H1 (cell line): ENCODE measurements around the gene TBCA. TPM values are rescaled to one million over a fixed set of nuclear protein-coding genes. Genes with fewer than 3 reads are reported as not detected.

Experiments used
- CTCF ChIA-PET: fragments of 300-600 bp; sonication (Branson Sonifier 250); formaldehyde crosslinking; loops from one replicate; lab custom pipeline; 2021; ENCODE audit not compliant: partially characterized antibody; lab: Charles Lee
- POLR2A ChIA-PET: fragments of 300-600 bp; sonication (Branson Sonifier 250); formaldehyde crosslinking; loops from one replicate; lab custom pipeline; 2021; ENCODE audit warnings: inconsistent platforms; ENCODE audit not compliant: partially characterized antibody; lab: Charles Lee
- DNase-seq, 2 experiments: peaks; one replicate each; pipeline versions ENCODE4 v3.0.0 to v3.0.0-alpha.2; 2010 to 2022; ENCODE audit warnings: low spot score in 2 of 2, low read depth in 1 of 2, mixed read lengths in 1 of 2
- FAIRE-seq: peaks from 2 replicates; lab custom pipeline; 2011; peaks lifted over from hg19 to GRCh38; lab: Jason Lieb, UNC
- H2AFZ ChIP-seq: 2 replicates; pipeline ENCODE4 v1.8.1; 2012; ENCODE audit warnings: low read length, inconsistent platforms
- H2AK5ac ChIP-seq: 2 replicates; pipeline ENCODE4 v1.6.1; 2013; ENCODE audit warnings: low read depth, low read length
- H2BK120ac ChIP-seq: replicated peaks from 2 replicates; pipeline ENCODE3; 2013; ENCODE audit warnings: low read depth, low read length, inconsistent platforms
- H2BK12ac ChIP-seq: 2 replicates; pipeline ENCODE4 v1.6.1; 2013; ENCODE audit warnings: low read depth, low read length
- H2BK15ac ChIP-seq: 2 replicates; pipeline ENCODE4 v1.6.1; 2013; ENCODE audit warnings: low read length
- H2BK20ac ChIP-seq: 2 replicates; pipeline ENCODE4 v1.6.1; 2013; ENCODE audit warnings: low read length
- H2BK5ac ChIP-seq: 2 replicates; pipeline ENCODE4 v1.6.1; 2013; ENCODE audit warnings: low read depth, low read length
- H3K14ac ChIP-seq: 2 replicates; pipeline ENCODE4 v1.6.1; 2013; ENCODE audit warnings: inconsistent platforms; ENCODE audit not compliant: insufficient read length
- H3K18ac ChIP-seq: 2 replicates; pipeline ENCODE4 v1.6.1; 2013; ENCODE audit warnings: low read length; ENCODE audit errors: extremely low read depth
- H3K23ac ChIP-seq: 2 replicates; pipeline ENCODE4 v1.6.1; 2013; ENCODE audit warnings: inconsistent platforms; ENCODE audit not compliant: insufficient read length
- H3K23me2 ChIP-seq: 2 replicates; pipeline ENCODE4 v1.6.1; 2013; ENCODE audit warnings: low read depth, low read length
- H3K27ac ChIP-seq: 2 replicates; pipeline ENCODE4 v1.6.1; 2011; ENCODE audit warnings: low read depth, low read length, inconsistent platforms
- H3K27me3 ChIP-seq, 4 experiments: replicated peaks in 1 of 4; 1 replicate in 1 of 4; 2 replicates in 3 of 4; pipeline versions ENCODE4 v1.6.1 to v1.8.1; 2011 to 2013; ENCODE audit warnings: low read length in 3 of 4, mild to moderate bottlenecking in 3 of 4, inconsistent platforms in 2 of 4, mixed read lengths in 2 of 4, moderate library complexity in 1 of 4; ENCODE audit not compliant: control insufficient read depth in 3 of 4, insufficient read depth in 3 of 4; ENCODE audit errors: extremely low read depth in 1 of 4
- H3K36me3 ChIP-seq, 4 experiments: 2 replicates each; pipeline versions ENCODE4 v1.6.1 to v1.8.1; 2011 to 2013; ENCODE audit warnings: mild to moderate bottlenecking in 4 of 4, low read length in 3 of 4, moderate library complexity in 2 of 4, control low read depth in 1 of 4, inconsistent platforms in 1 of 4; ENCODE audit not compliant: insufficient read depth in 4 of 4, control insufficient read depth in 2 of 4
- H3K4ac ChIP-seq: replicated peaks from 2 replicates; pipeline ENCODE3; 2013; ENCODE audit warnings: low read length, low read depth, mixed read lengths, inconsistent platforms; ENCODE audit not compliant: insufficient read length
- H3K4me1 ChIP-seq, 4 experiments: replicated peaks in 1 of 4; 1 replicate in 1 of 4; 2 replicates in 3 of 4; pipeline versions ENCODE4 v1.6.1 to v1.8.1; 2011 to 2013; ENCODE audit warnings: low read length in 3 of 4, inconsistent platforms in 2 of 4, mixed read lengths in 1 of 4; ENCODE audit not compliant: insufficient read depth in 4 of 4, control insufficient read depth in 3 of 4
- H3K4me2 ChIP-seq, 2 experiments: 2 replicates each; pipeline versions ENCODE4 v1.6.1 to v1.8.1; 2011 to 2013; ENCODE audit warnings: low read depth in 2 of 2, low read length in 2 of 2, control low read depth in 1 of 2, inconsistent platforms in 1 of 2, mild to moderate bottlenecking in 1 of 2; ENCODE audit not compliant: insufficient read depth in 1 of 2
- H3K4me3 ChIP-seq, 4 experiments: fragments of 200-600, 300-600 bp in 1 of 4; sonication (generic), shearing (Covaris generic), sonication (Bioruptor Twin) in 1 of 4; 2 replicates each; pipeline versions ENCODE4 v1.5.1 to v1.8.1; 2011 to 2016; ENCODE audit warnings: low read length in 4 of 4, low read depth in 3 of 4, control low read depth in 2 of 4, inconsistent platforms in 2 of 4, mild to moderate bottlenecking in 2 of 4, mixed read lengths in 1 of 4, moderate library complexity in 1 of 4; ENCODE audit not compliant: insufficient read depth in 2 of 4; ENCODE audit errors: extremely low read depth in 1 of 4
- H3K56ac ChIP-seq: replicated peaks from 2 replicates; pipeline ENCODE3; 2013; ENCODE audit warnings: low read depth, mild to moderate bottlenecking, mixed read lengths, low read length, inconsistent platforms; ENCODE audit not compliant: insufficient read length
- H3K79me1 ChIP-seq: 2 replicates; pipeline ENCODE4 v1.6.1; 2013; ENCODE audit warnings: low read depth, low read length, control low read depth
- H3K79me2 ChIP-seq, 2 experiments: 2 replicates each; pipeline versions ENCODE4 v1.6.1 to v1.8.1; 2012 to 2013; ENCODE audit warnings: low read length in 2 of 2, mild to moderate bottlenecking in 2 of 2, inconsistent platforms in 1 of 2; ENCODE audit not compliant: insufficient read depth in 2 of 2, control insufficient read depth in 1 of 2
- H3K9ac ChIP-seq, 4 experiments: replicated peaks in 1 of 4; 1 replicate in 1 of 4; 2 replicates in 3 of 4; pipeline versions ENCODE4 v1.6.1 to v1.8.1; 2011 to 2013; ENCODE audit warnings: low read depth in 3 of 4, low read length in 3 of 4, control low read depth in 2 of 4, mild to moderate bottlenecking in 2 of 4, moderate library complexity in 2 of 4, inconsistent platforms in 1 of 4; ENCODE audit errors: extremely low read depth in 1 of 4
- H3K9me3 ChIP-seq, 2 experiments: 2 replicates each; pipeline versions ENCODE4 v1.6.1 to v1.8.1; 2012 to 2013; ENCODE audit warnings: mild to moderate bottlenecking in 2 of 2, moderate library complexity in 2 of 2, control low read depth in 1 of 2, inconsistent platforms in 1 of 2, low read depth in 1 of 2, low read length in 1 of 2, mixed read lengths in 1 of 2; ENCODE audit not compliant: insufficient read depth in 2 of 2
- H4K20me1 ChIP-seq, 2 experiments: replicated peaks in 1 of 2; 2 replicates each; pipeline versions ENCODE3 to v1.8.1; 2011 to 2013; ENCODE audit warnings: inconsistent platforms in 2 of 2, low read length in 2 of 2, mild to moderate bottlenecking in 1 of 2; ENCODE audit not compliant: insufficient read depth in 2 of 2, control insufficient read depth in 1 of 2
- H4K5ac ChIP-seq: 2 replicates; pipeline ENCODE4 v1.6.1; 2013; ENCODE audit warnings: low read length, low read depth, mixed read lengths, inconsistent platforms; ENCODE audit not compliant: insufficient read length
- H4K8ac ChIP-seq: 2 replicates; pipeline ENCODE4 v1.8.0; 2013; ENCODE audit warnings: mild to moderate bottlenecking, moderate library complexity, low read length, inconsistent platforms; ENCODE audit not compliant: insufficient read depth; ENCODE audit errors: extremely low read depth
- H4K91ac ChIP-seq: replicated peaks from 2 replicates; pipeline ENCODE3; 2013; ENCODE audit warnings: low read length, mixed read lengths, inconsistent platforms; ENCODE audit not compliant: insufficient read length
- ASH2L ChIP-seq: fragments of 200-600, 300-600 bp; sonication (generic); IDR thresholded peaks from one replicate; pipeline ENCODE4 v1.7.1; 2017; ENCODE audit warnings: low read length
- JUND ChIP-seq: IDR thresholded peaks from 2 replicates; pipeline ENCODE4 v1.6.1; 2011; ENCODE audit warnings: mild to moderate bottlenecking, improper control_type of control experiment, low read length
- KDM1A ChIP-seq: fragments of 200-600, 300-600 bp; sonication (generic); IDR thresholded peaks from 2 replicates; pipeline ENCODE4 v1.7.1; 2016; ENCODE audit warnings: mild to moderate bottlenecking, low read length, borderline replicate concordance
- SRF ChIP-seq: IDR thresholded peaks from 2 replicates; pipeline ENCODE4 v1.6.1; 2011; ENCODE audit warnings: mild to moderate bottlenecking, low read depth, low read length, moderate library complexity
- WGBS, 2 experiments: shearing (Covaris generic) in 1 of 2; methylation state at CpG; one replicate each; pipeline versions ENCODE4 v1.1.6 to v1.1.7; 2013 to 2015; ENCODE audit warnings: low lambda C conversion rate in 2 of 2, mixed read lengths in 2 of 2, inconsistent platforms in 1 of 2, low coverage in 1 of 2, missing lambda C conversion rate in 1 of 2; ENCODE audit not compliant: insufficient replicate concordance in 2 of 2, insufficient coverage in 1 of 2, insufficient read length in 1 of 2; ENCODE audit errors: extremely low coverage in 1 of 2, missing lambda C conversion rate in 1 of 2; 5-methylcytosine and 5-hydroxymethylcytosine counted together
- polyA plus RNA-seq, 7 experiments: library from polyadenylated mRNA; depleted of rRNA in 3 of 7; stranded (reverse) in 5 of 7; unstranded in 2 of 7; fragments of >200 nt in 5 of 7; fragments of 200-250 nt in 2 of 7; gene quantifications; 1 replicate in 5 of 7; 2 replicates in 1 of 7; 4 replicates in 1 of 7; pipeline versions ENCODE4 v1.2.1 to v1.2.3, GENCODE V29; 2011 to 2013; ENCODE audit warnings: missing spikeins in 2 of 7, mixed read lengths in 2 of 7
- total RNA-seq: library from RNA; stranded (reverse); fragmentation: NEBNext Ultra II Directional; extraction: Animal tissue kit (Norgen Biotek cat#: 25700); gene quantifications from 2 replicates; pipeline ENCODE4 v1.2.1, GENCODE V29; 2021

Gene TBCA
- total and polyA plus RNA-seq, 2 of the 8 experiments (the other 6 are each of a cell fraction or from before 2014, with no cell fraction given), result 55.7 to 320 TPM

GRCh38 chr5:77663090-77663863 is 112.9 kb downstream of the TBCA start:
- Histone ChIP-seq H3K14ac (no peak overlapping the region), H4K91ac (no peak overlapping the region), H3K36me3 (no peaks in the 10 kb centered on the region), H3K4me2 (no peak overlapping the region), H3K56ac (no peak overlapping the region), H3K27me3 (no peaks in the 10 kb centered on the region; a peak in 2 of 7 replicates), H3K79me2 (no peaks in the 10 kb centered on the region), H4K8ac (no peak overlapping the region), H3K4ac (no peak overlapping the region), H3K4me1 (no peaks in the 10 kb centered on the region), H3K27ac (no peak overlapping the region), H2BK20ac (no peak overlapping the region), H3K23ac (no peak overlapping the region), H4K5ac (no peak overlapping the region), H2BK120ac (no peak overlapping the region), H3K9ac (no peak overlapping the region), H3K23me2 (no peaks in the 10 kb centered on the region), H2AK5ac (no peak overlapping the region), H2BK12ac (no peak overlapping the region), H3K9me3 (no peaks in the 10 kb centered on the region), H4K20me1 (no peaks in the 10 kb centered on the region), H3K4me3 (no peak overlapping the region), H2AFZ (no peak overlapping the region), H2BK15ac (no peak overlapping the region), H3K79me1 (no peaks in the 10 kb centered on the region), H3K18ac (no peak overlapping the region), H2BK5ac (no peak overlapping the region)
- DNase-seq (no peak), FAIRE-seq (no peak)
- ChIA-PET CTCF (interaction anchor here (0.9 to 1.8 kb wide), 4 partner anchors 11 to 166 kb away, joined by 3 to 5 read pairs (median 4); no protein-coding TSS in a partner anchor), POLR2A (interaction anchor here (1.1 kb wide), 1 partner anchor 18 kb away, joined by 3 read pairs; no protein-coding TSS in a partner anchor)
- WGBS, 2 experiments, result 87% methylated on average over 7 of the region's 7 CpGs; no CpG with 5 or more reads in 1 of the 2 experiments
- TF ChIP-seq SRF, result no peak
- no peak for TF ChIP-seq KDM1A
- TF ChIP-seq ASH2L, result no peak
- TF ChIP-seq JUND, result no peak
